Natural killer cell (primary cell): ENCODE measurements around the gene CENPX. TPM values are rescaled to one million over a fixed set of nuclear protein-coding genes. Genes with fewer than 3 reads are reported as not detected.

Experiments
- ATAC-seq, 3 donors: fragments of 150-1000 bp in 2 of 3; fragments of 200-7000 bp in 1 of 3; cut with Tn5 transposase; 1 replicate in 1 of 3; 2 replicates in 2 of 3; pipeline ENCODE4 v1.10.0; 2021; ENCODE audit warnings: mild to moderate bottlenecking in 2 of 3, moderate library complexity in 2 of 3
- DNase-seq, 2 donors: peaks; one replicate each; pipeline versions ENCODE4 v3.0.0 to v3.0.0-alpha.2; 2013 to 2021; ENCODE audit warnings: mixed read lengths in 1 of 2
- H3K27ac ChIP-seq: one replicate; pipeline ENCODE4 v1.5.1; 2013; ENCODE audit warnings: mild to moderate bottlenecking, low read length
- H3K27me3 ChIP-seq: one replicate; pipeline ENCODE4 v1.6.1; 2013; ENCODE audit warnings: low read length; ENCODE audit not compliant: control insufficient read depth, insufficient read depth
- H3K36me3 ChIP-seq: one replicate; pipeline ENCODE4 v1.6.1; 2013; ENCODE audit warnings: low read length; ENCODE audit not compliant: control insufficient read depth, insufficient read depth
- H3K4me1 ChIP-seq: one replicate; pipeline ENCODE4 v1.6.1; 2013; ENCODE audit warnings: low read length; ENCODE audit not compliant: control insufficient read depth, insufficient read depth
- H3K4me3 ChIP-seq: one replicate; pipeline ENCODE4 v1.5.1; 2013; ENCODE audit warnings: low read length
- H3K9me3 ChIP-seq: one replicate; pipeline ENCODE4 v1.6.1; 2013; ENCODE audit warnings: low read length; ENCODE audit not compliant: control insufficient read depth, insufficient read depth
- H3K27ac Mint-ChIP-seq, 2 donors: one replicate each; pipeline ENCODE4 v1.8.0; 2022; ENCODE audit warnings: mild to moderate bottlenecking in 2 of 2, mixed read lengths in 2 of 2, moderate library complexity in 1 of 2
- H3K27me3 Mint-ChIP-seq, 2 donors: one replicate each; pipeline ENCODE4 v1.8.0; 2022; ENCODE audit warnings: low read depth in 2 of 2, mixed read lengths in 2 of 2
- H3K36me3 Mint-ChIP-seq: one replicate; pipeline ENCODE4 v1.8.0; 2022; ENCODE audit warnings: mixed read lengths
- H3K4me1 Mint-ChIP-seq, 2 donors: one replicate each; pipeline ENCODE4 v1.8.0; 2022; ENCODE audit warnings: mixed read lengths in 2 of 2
- H3K4me3 Mint-ChIP-seq: one replicate; pipeline ENCODE4 v1.8.0; 2022; ENCODE audit warnings: mild to moderate bottlenecking, moderate library complexity, mixed read lengths
- H3K9me3 Mint-ChIP-seq, 2 donors: one replicate each; pipeline ENCODE4 v1.8.0; 2022; ENCODE audit warnings: mixed read lengths in 2 of 2
- WGBS: methylation state at CpG from one replicate; pipeline ENCODE4 v1.1.7; 2013; ENCODE audit warnings: missing lambda C conversion rate; ENCODE audit not compliant: insufficient coverage; 5-methylcytosine and 5-hydroxymethylcytosine counted together
- intact Hi-C: fragments of 100-400 bp; cut with micrococcal nuclease; formaldehyde crosslinking; loops from one replicate; pipeline ENCODE4 v1.14.2; 2022
- total RNA-seq, 4 donors: library from RNA; stranded (reverse); fragments of 120-200 nt in 1 of 4; gene quantifications; one replicate each; pipeline versions ENCODE4 v1.2.3 to v1.2.4, GENCODE V29; 2013 to 2022
- TF ChIP-seq, protein P1 (sequence below): fragments of 200-600 bp; IDR thresholded peaks from one replicate; pipeline ENCODE4 v1.8.0; 2022; ENCODE audit warnings: antibody characterized with exemption

CENPX gene
- total RNA-seq, 3 donors from 2014 or later (not counting 1 experiment from before 2014, with no cell fraction given) = 22.8 to 29.6 (median 27.0) TPM

DNA sequence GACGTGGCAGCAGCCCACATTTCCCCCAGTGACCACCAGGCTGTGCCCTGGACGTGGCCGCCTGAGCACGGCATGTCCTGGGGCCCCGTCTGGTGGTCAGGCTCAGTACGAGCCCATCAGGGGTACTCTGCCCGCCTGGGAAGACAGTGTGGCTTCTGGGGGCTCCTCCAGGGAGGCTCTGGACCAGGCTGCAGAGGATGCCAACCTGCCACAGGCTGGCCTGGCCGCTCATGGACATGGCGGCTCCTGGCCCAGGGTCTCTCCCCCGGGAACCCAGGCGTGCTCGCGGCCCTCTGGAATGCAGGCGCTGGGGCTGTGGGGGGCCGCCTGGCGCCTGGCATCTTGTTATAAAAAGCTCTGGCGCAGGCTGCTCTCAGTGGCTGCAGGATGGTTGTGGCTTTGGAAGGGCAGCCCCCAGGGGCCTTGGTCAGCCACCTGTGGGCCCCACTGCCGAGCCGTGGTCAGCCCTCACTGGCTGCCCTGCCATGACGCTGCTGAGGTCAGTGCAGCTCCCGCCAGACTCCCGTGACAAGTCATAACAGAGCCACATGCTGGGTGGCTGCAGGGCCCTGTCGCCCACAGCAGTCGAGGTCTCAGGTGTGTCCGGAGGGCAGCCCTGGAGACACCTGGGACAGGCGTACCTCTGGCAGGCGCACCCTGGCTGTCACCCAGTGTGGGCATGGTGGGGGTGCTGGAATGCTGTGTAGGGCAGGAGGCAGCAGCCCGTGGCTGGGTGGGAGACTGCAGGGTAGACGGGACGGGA, 15.0 kb downstream of the CENPX start:
- no peak overlapping the region for H3K4me3 ChIP-seq
- H3K36me3 ChIP-seq = no peaks in the 10 kb centered on the region
- WGBS = 84% methylated on average over 30 of the region's 30 CpGs
- DNase-seq (no peak), ATAC-seq (no peak)
- H3K9me3 ChIP-seq = no peaks in the 10 kb centered on the region
- no peaks in the 10 kb centered on the region for H3K4me1 Mint-ChIP-seq
- H3K4me3 Mint-ChIP-seq = no peak overlapping the region
- intact Hi-C loops = no loop called here
- H3K4me1 ChIP-seq = no peaks in the 10 kb centered on the region
- H3K9me3 Mint-ChIP-seq = no peaks in the 10 kb centered on the region
- no peak overlapping the region for H3K27ac ChIP-seq
- H3K27me3 Mint-ChIP-seq = no peaks in the 10 kb centered on the region
- TF ChIP-seq, protein P1, sequence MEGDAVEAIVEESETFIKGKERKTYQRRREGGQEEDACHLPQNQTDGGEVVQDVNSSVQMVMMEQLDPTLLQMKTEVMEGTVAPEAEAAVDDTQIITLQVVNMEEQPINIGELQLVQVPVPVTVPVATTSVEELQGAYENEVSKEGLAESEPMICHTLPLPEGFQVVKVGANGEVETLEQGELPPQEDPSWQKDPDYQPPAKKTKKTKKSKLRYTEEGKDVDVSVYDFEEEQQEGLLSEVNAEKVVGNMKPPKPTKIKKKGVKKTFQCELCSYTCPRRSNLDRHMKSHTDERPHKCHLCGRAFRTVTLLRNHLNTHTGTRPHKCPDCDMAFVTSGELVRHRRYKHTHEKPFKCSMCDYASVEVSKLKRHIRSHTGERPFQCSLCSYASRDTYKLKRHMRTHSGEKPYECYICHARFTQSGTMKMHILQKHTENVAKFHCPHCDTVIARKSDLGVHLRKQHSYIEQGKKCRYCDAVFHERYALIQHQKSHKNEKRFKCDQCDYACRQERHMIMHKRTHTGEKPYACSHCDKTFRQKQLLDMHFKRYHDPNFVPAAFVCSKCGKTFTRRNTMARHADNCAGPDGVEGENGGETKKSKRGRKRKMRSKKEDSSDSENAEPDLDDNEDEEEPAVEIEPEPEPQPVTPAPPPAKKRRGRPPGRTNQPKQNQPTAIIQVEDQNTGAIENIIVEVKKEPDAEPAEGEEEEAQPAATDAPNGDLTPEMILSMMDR = no peak
- no peak overlapping the region for H3K27ac Mint-ChIP-seq
- H3K36me3 Mint-ChIP-seq = no peaks in the 10 kb centered on the region
- no peaks in the 10 kb centered on the region for H3K27me3 ChIP-seq

DNA sequence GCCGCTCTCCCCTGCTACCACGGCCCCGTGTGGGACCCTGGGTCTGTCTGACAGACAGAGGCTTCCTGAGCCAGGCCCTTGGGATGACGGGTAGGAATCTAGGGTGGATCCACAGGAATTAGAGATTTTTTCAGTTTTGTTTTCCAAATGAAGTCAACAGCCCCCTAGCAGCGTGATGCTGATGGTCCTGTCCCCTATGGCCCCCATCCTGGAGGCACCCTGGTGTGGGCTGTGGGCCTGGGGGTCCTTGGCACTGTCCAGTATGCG, 15.5 kb downstream of the CENPX start:
- H3K36me3 ChIP-seq = no peaks in the 10 kb centered on the region
- H3K27ac ChIP-seq = no peak overlapping the region
- no peaks in the 10 kb centered on the region for H3K36me3 Mint-ChIP-seq
- intact Hi-C loops = no loop called here
- H3K4me3 ChIP-seq = no peak overlapping the region
- TF ChIP-seq, protein P1 = no peak
- H3K27me3 Mint-ChIP-seq = no peaks in the 10 kb centered on the region
- 91% methylated on average over 6 of the region's 6 CpGs for WGBS
- H3K4me1 Mint-ChIP-seq = no peaks in the 10 kb centered on the region
- H3K27me3 ChIP-seq = no peaks in the 10 kb centered on the region
- H3K9me3 Mint-ChIP-seq = no peaks in the 10 kb centered on the region
- ATAC-seq = no peak
- H3K27ac Mint-ChIP-seq = no peak overlapping the region
- no peak for DNase-seq
- H3K9me3 ChIP-seq = no peaks in the 10 kb centered on the region
- H3K4me3 Mint-ChIP-seq = no peak overlapping the region
- H3K4me1 ChIP-seq = no peaks in the 10 kb centered on the region

DNA sequence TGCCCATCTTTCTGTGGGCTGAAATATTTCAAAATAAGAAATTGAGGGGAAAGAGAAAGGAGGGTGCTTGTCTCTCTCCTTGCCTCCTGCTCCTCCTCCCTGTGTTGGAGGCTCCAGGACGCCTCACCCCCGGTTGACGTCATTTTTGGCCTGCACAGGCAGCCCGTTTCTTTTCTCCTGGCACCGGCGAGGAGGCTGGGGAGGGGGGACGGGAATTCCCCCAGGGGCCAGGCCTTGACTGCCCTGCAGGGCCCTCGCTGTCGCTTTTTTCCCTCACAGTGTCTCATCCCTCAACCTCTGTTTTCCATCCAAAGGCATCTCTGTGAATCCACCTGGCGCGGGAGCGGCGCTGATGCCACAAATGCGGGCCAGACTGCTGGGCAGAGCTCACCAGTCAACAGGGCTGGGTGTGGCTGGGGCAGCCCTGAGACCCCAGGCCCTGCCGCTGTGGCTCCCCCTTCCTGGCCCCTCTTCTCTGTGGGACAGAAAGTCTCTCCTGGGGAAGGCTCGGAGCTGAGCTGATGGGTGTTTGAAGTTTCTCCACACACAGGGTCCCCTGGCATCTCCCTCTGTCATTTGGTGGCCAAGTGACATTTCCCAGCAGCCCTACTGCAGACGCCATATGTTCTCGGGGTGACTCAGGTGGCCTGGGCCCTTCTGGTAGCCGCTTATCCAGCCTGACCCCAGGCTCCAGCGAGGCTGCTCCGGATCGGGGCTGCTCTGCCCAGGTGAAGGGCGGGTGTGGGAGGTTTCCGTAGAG, 16.0 kb downstream of the CENPX start:
- H3K4me3 ChIP-seq = no peak overlapping the region
- H3K4me1 ChIP-seq = no peaks in the 10 kb centered on the region
- no peaks in the 10 kb centered on the region for H3K9me3 Mint-ChIP-seq
- intact Hi-C loops = no loop called here
- no peaks in the 10 kb centered on the region for H3K27me3 Mint-ChIP-seq
- H3K27me3 ChIP-seq = no peaks in the 10 kb centered on the region
- no peak overlapping the region for H3K27ac Mint-ChIP-seq
- H3K36me3 ChIP-seq = no peaks in the 10 kb centered on the region
- no peaks in the 10 kb centered on the region for H3K4me1 Mint-ChIP-seq
- ATAC-seq (no peak), DNase-seq (no peak)
- TF ChIP-seq, protein P1 = no peak
- H3K9me3 ChIP-seq = no peaks in the 10 kb centered on the region
- WGBS = 96% methylated on average over 24 of the region's 24 CpGs
- H3K36me3 Mint-ChIP-seq = no peaks in the 10 kb centered on the region
- no peak overlapping the region for H3K27ac ChIP-seq
- no peak overlapping the region for H3K4me3 Mint-ChIP-seq
